Cerebellar cortex (tissue), 1 donor: ENCODE results near the gene SLC2A14.
"Not testable (repeated sequence)": the region's sequence is repeated elsewhere in the genome, so short reads cannot be mapped to it uniquely, and the experiment has no call there.

Source experiments
- DNase-seq: peaks from one replicate; pipeline ENCODE4 v3.0.0-alpha.2; 2015; ENCODE audit warnings: low spot score

Gene SLC2A14

GRCh38 chr12:7872566-7873319, at the start of gene SLC2A14:
Gene SLC2A14 (minus strand): TSS chr12:7872915. CDS start chr12:7869880, 3,035 bp downstream.
- no peak for DNase-seq

GRCh38 chr12:7921181-7921580, 48.5 kb upstream of the SLC2A14 start:
- not testable (repeated sequence) for DNase-seq

GRCh38 chr12:7918268-7918590, 45.5 kb upstream of the SLC2A14 start:
- not testable (repeated sequence) for DNase-seq

GRCh38 chr12:7917392-7918267, 44.9 kb upstream of the SLC2A14 start:
- DNase-seq, result no peak

GRCh38 chr12:7916936-7917335, 44.2 kb upstream of the SLC2A14 start:
- DNase-seq, result no peak

GRCh38 chr12:7915661-7916403, 43.1 kb upstream of the SLC2A14 start:
- DNase-seq, result peak; percentile 20

- not testable (repeated sequence) for DNase-seq
Measured at GRCh38 chr12:7910106-7910505, 37.4 kb upstream of the SLC2A14 start.

- peak; percentile 18 for DNase-seq
Measured at GRCh38 chr12:7907009-7907408, 34.3 kb upstream of the SLC2A14 start.

- not testable (repeated sequence) for DNase-seq
Measured at GRCh38 chr12:7906303-7906702, 33.6 kb upstream of the SLC2A14 start.

GRCh38 chr12:7905600-7906125, 32.9 kb upstream of the SLC2A14 start:
- DNase-seq, result not testable (repeated sequence)

GRCh38 chr12:7905071-7905470, 32.4 kb upstream of the SLC2A14 start:
- DNase-seq, result peak; percentile 24

GRCh38 chr12:7902416-7902815, 29.7 kb upstream of the SLC2A14 start:
- not testable (repeated sequence) for DNase-seq

GRCh38 chr12:7899755-7900154, 27.0 kb upstream of the SLC2A14 start:
- DNase-seq, result no peak

- DNase-seq, result not testable (repeated sequence)
Measured at GRCh38 chr12:7896726-7897125, 24.0 kb upstream of the SLC2A14 start.

- no peak for DNase-seq
Measured at GRCh38 chr12:7892186-7892980, 19.7 kb upstream of the SLC2A14 start.

GRCh38 chr12:7884689-7885088, 12.0 kb upstream of the SLC2A14 start:
- DNase-seq, result no peak

- DNase-seq, result not testable (repeated sequence)
Measured at GRCh38 chr12:7881736-7882120, 9.0 kb upstream of the SLC2A14 start.

GRCh38 chr12:7880952-7881735, 8.4 kb upstream of the SLC2A14 start:
- DNase-seq, result not testable (repeated sequence)

GRCh38 chr12:7879246-7879645, 6.5 kb upstream of the SLC2A14 start:
- no peak for DNase-seq

- no peak for DNase-seq
Measured at GRCh38 chr12:7877420-7877819, 4.7 kb upstream of the SLC2A14 start.
